Ascending aorta (tissue), 2 donors: Measurements from ENCODE around the gene KBTBD3. TPM values are rescaled to one million over a fixed set of nuclear protein-coding genes. Genes with fewer than 3 reads are reported as not detected.

Source experiments
- DNase-seq, 2 donors: peaks; one replicate each; pipeline ENCODE4 v3.0.0-alpha.2; 2019; ENCODE audit warnings: low spot score in 2 of 2
- H3K27ac ChIP-seq, 2 donors: fragments of 200-600 bp; sonication (generic); one replicate each; pipeline ENCODE4 v1.5.1; 2016 to 2017; ENCODE audit warnings: mild to moderate bottlenecking in 1 of 2
- H3K27me3 ChIP-seq: fragments of 200-600 bp; sonication (generic); one replicate; pipeline ENCODE4 v1.5.1; 2017
- H3K36me3 ChIP-seq, 2 donors: fragments of 200-600 bp; sonication (generic); one replicate each; pipeline ENCODE4 v1.5.1; 2016
- H3K4me1 ChIP-seq, 2 donors: fragments of 200-600 bp; sonication (generic); one replicate each; pipeline ENCODE4 v1.5.1; 2016 to 2017; ENCODE audit warnings: mild to moderate bottlenecking in 1 of 2
- H3K4me3 ChIP-seq, 2 donors: fragments of 200-600 bp; sonication (generic); one replicate each; pipeline ENCODE4 v1.5.1; 2016 to 2017; ENCODE audit warnings: mild to moderate bottlenecking in 1 of 2
- H3K9me3 ChIP-seq, 2 donors: fragments of 200-600 bp; sonication (generic); one replicate each; pipeline ENCODE4 v1.5.1; 2016
- intact Hi-C: fragments of 100-400 bp; cut with DNase I; formaldehyde crosslinking; loops from one replicate; pipeline ENCODE4 v1.15.1; 2023
- total RNA-seq: library from RNA; depleted of rRNA; stranded (reverse); fragments of >200 nt; gene quantifications from one replicate; pipeline ENCODE4 v1.1.0, GENCODE V29; 2016
- TF ChIP-seq, protein P1 (sequence below), 3 experiments: fragments of 200-600 bp in 2 of 3; fragments of 450-650 bp in 1 of 3; sonication (generic) in 2 of 3; IDR thresholded peaks; one replicate each; pipeline ENCODE4 v1.5.1; 2016 to 2019; ENCODE audit warnings: antibody characterized with exemption in 3 of 3, mild to moderate bottlenecking in 1 of 3, moderate library complexity in 1 of 3

KBTBD3 gene
- total RNA-seq, 1 donor from 2014 or later = not detected

DNA sequence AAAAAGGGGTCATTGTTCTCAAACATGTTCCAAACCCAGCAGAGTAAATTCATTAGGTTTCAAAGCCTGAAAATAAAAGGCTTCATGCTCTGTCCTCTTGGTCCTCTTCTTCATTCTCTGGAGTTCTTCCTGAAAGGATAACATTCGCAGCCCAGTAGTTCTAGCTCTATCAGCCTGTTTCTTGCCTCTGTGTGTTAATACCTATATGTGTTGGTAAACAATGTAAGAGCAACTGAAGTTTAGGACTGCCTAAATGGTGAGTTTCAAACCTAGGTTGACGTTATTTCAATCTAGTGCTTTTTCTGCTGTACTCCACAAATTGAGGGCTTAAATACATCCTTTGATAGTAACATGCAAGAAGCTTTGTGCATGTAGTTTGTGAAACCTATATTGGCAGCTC lies 9.7 kb upstream of the KBTBD3 start:
- no peaks in the 10 kb centered on the region for H3K9me3 ChIP-seq
- H3K27me3 ChIP-seq = no peaks in the 10 kb centered on the region
- H3K36me3 ChIP-seq = peaks cover 9 to 20% of the 10 kb centered on the region in 2 donors
- TF ChIP-seq, protein P1, sequence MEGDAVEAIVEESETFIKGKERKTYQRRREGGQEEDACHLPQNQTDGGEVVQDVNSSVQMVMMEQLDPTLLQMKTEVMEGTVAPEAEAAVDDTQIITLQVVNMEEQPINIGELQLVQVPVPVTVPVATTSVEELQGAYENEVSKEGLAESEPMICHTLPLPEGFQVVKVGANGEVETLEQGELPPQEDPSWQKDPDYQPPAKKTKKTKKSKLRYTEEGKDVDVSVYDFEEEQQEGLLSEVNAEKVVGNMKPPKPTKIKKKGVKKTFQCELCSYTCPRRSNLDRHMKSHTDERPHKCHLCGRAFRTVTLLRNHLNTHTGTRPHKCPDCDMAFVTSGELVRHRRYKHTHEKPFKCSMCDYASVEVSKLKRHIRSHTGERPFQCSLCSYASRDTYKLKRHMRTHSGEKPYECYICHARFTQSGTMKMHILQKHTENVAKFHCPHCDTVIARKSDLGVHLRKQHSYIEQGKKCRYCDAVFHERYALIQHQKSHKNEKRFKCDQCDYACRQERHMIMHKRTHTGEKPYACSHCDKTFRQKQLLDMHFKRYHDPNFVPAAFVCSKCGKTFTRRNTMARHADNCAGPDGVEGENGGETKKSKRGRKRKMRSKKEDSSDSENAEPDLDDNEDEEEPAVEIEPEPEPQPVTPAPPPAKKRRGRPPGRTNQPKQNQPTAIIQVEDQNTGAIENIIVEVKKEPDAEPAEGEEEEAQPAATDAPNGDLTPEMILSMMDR (IDR thresholded peaks at IDR 0.05) = no peak
- intact Hi-C loops = no loop called here
- H3K4me3 ChIP-seq = peak overlapping the region in 1 of 2 donors; percentile 33
- DNase-seq = no peak
- H3K4me1 ChIP-seq = peaks cover 4 to 22% of the 10 kb centered on the region in 2 donors
- peak overlapping the region; percentile 14 to 51 for H3K27ac ChIP-seq

- intact Hi-C loops = no loop called here
- H3K27ac ChIP-seq = peak overlapping the region; percentile 14 to 51
These were observed 9.0 kb upstream of the KBTBD3 start for GRCh38 chr11:106086135-106086534.

DNA sequence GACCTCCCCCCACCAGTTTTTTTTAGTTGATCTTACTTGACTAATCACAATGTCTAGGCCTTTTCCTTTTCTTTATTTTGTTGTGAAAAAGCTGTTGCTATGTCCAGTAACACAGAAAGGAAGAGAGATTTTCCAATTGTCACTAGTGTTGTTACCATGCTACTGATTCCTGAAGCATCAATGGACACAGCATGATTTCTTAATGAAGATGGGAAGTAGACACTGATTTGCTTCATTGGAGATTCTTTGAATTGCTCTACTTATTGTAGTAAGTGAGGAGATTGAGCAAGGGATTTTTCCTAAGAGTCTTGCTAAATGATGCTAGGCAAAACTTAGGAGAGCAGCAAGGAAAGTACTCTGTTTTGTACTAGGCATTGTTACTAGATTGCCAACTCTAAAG lies 4.9 kb upstream of the KBTBD3 start:
- Histone ChIP-seq H3K9me3 (no peaks in the 10 kb centered on the region), H3K27ac (no peak overlapping the region), H3K27me3 (no peaks in the 10 kb centered on the region), H3K4me3 (no peak overlapping the region), H3K4me1 (peaks cover 0 to 20% of the 10 kb centered on the region in 2 donors), H3K36me3 (peaks cover 13 to 29% of the 10 kb centered on the region in 2 donors)
- DNase-seq = no peak
- intact Hi-C loops = no loop called here
- TF ChIP-seq, protein P1 (IDR thresholded peaks at IDR 0.05) = no peak

More at GRCh38 chr11:106086135-106086534, 9.0 kb upstream of the KBTBD3 start:
- H3K36me3 ChIP-seq = peaks cover 9 to 17% of the 10 kb centered on the region in 2 donors
- no peaks in the 10 kb centered on the region for H3K9me3 ChIP-seq
- peaks cover 4 to 24% of the 10 kb centered on the region in 2 donors for H3K4me1 ChIP-seq
- TF ChIP-seq, protein P1 (IDR thresholded peaks at IDR 0.05) = no peak
- H3K4me3 ChIP-seq = no peak overlapping the region
- no peaks in the 10 kb centered on the region for H3K27me3 ChIP-seq
- no peak for DNase-seq

DNA sequence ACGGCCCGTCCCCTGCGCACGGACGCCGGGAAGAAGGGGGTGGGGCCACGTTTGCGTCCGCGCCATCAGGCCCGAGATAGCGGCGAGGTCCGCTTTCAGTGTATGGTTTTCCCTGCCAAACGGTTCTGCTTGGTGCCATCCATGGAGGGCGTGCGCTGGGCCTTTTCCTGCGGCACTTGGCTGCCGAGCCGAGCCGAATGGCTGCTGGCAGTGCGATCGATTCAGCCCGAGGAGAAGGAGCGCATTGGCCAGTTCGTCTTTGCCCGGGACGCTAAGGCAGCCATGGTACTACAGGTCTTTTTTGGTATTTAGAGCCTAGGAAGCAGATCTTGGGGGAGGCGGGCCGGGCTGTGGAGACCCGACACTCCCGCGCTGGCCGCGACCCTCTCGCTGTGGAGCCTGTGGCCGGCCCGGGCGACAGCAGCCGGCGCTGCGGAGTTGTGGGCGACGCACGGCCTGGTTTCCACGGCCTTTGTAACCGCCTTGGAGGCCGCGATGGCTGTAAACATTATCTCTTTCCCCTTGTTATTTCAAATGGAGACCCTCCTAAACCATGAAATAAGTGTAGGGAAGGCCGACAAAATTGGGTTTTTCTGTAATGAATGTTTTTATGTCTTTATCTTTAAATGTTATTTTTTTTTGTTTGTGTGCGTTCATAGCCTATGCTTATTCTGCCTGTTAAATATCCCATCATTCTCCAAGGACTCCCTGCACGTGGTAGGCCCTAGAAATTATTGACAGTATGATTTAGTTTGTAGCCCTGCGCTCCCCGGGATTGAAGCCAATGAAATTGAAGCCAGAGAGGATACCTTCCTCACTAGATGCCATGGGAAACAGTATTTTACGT lies 685 bp upstream of the KBTBD3 start, which contains the start of gene AASDHPPT:
TSS of gene AASDHPPT (plus strand) at position 54 of the 847 bp plus-strand sequence. CDS start at position 103, 49 bp downstream.
- Histone ChIP-seq H3K4me1 (peaks cover 0 to 20% of the 10 kb centered on the region in 2 donors), H3K9me3 (no peaks in the 10 kb centered on the region), H3K4me3 (peak within 1 kb of the TSS; percentile 87 to 98), H3K27me3 (no peaks in the 10 kb centered on the region), H3K27ac (peak within 1 kb of the TSS; percentile 97 to 99), H3K36me3 (peaks cover 6 to 21% of the 10 kb centered on the region in 2 donors)
- DNase-seq = no peak
- TF ChIP-seq, protein P1 (IDR thresholded peaks at IDR 0.05) = no peak
- intact Hi-C loops = loop anchor here (1.0 to 10.0 kb wide), 2 partner anchors 56 to 1487 kb away; partner anchors contain the start of genes ALKBH8 and MSANTD4

- no peaks in the 10 kb centered on the region for H3K9me3 ChIP-seq
- TF ChIP-seq, protein P1 (IDR thresholded peaks at IDR 0.05) = no peak
- intact Hi-C loops = loop anchor here (10.0 kb wide), 1 partner anchor 1488 kb away; the partner anchor contains the start of gene ALKBH8
- H3K27ac ChIP-seq = peak overlapping the region; percentile 97 to 99
- peak overlapping the region; percentile 87 to 98 for H3K4me3 ChIP-seq
- peaks cover 4 to 12% of the 10 kb centered on the region in 2 donors for H3K36me3 ChIP-seq
- H3K4me1 ChIP-seq = peaks cover 0 to 17% of the 10 kb centered on the region in 2 donors
- H3K27me3 ChIP-seq = no peaks in the 10 kb centered on the region
- no peak for DNase-seq
These were observed 802 bp downstream of the KBTBD3 start for GRCh38 chr11:106076171-106076918.
